Endothelial cell of umbilical vein (primary cell): Measurements from ENCODE around the gene SCIN. TPM values are rescaled to one million over a fixed set of nuclear protein-coding genes. Genes with fewer than 3 reads are reported as not detected.

Experiments
- BruUV-seq: library from RNA; stranded (reverse); fragments of 400-500 nt; replicated peaks from 2 replicates; lab custom pipeline; 2021; lab: Mats Ljungman, UMichigan
- CTCF ChIA-PET: fragments of 300-600, 350-600 bp; sonication (Branson Sonifier 250); formaldehyde crosslinking; loops from one replicate; lab custom pipeline; 2021; ENCODE audit warnings: antibody characterized with exemption, inconsistent platforms; lab: Charles Lee
- POLR2A ChIA-PET: fragments of 300-600, 350-600 bp; sonication (Branson Sonifier 250); formaldehyde crosslinking; loops from one replicate; lab custom pipeline; 2021; ENCODE audit warnings: antibody characterized with exemption, inconsistent platforms; lab: Charles Lee
- DNase-seq: peaks from one replicate; pipeline ENCODE4 v3.0.0-alpha.2; 2011; ENCODE audit warnings: low read depth, low spot score
- FAIRE-seq: peaks from 2 replicates; lab custom pipeline; 2011; peaks lifted over from hg19 to GRCh38; lab: Jason Lieb, UNC
- H2AFZ ChIP-seq: 2 replicates; pipeline ENCODE4 v1.6.0; 2012; ENCODE audit warnings: low read depth, low read length, control low read depth, inconsistent platforms
- H3K27ac ChIP-seq: 2 replicates; pipeline ENCODE4 v1.5.1; 2011; ENCODE audit warnings: low read depth, mild to moderate bottlenecking, control low read depth, low read length, moderate library complexity; ENCODE audit not compliant: insufficient read depth
- H3K27me3 ChIP-seq, 2 experiments: 2 replicates each; pipeline versions ENCODE4 v1.6.0 to v1.6.1; 2011; ENCODE audit warnings: low read length in 2 of 2, mixed read lengths in 1 of 2; ENCODE audit not compliant: control insufficient read depth in 2 of 2, insufficient read depth in 2 of 2
- H3K36me3 ChIP-seq, 2 experiments: 2 replicates in 1 of 2; 3 replicates in 1 of 2; pipeline ENCODE4 v1.5.1; 2011; ENCODE audit warnings: low read length in 2 of 2, mild to moderate bottlenecking in 1 of 2, moderate library complexity in 1 of 2; ENCODE audit not compliant: control insufficient read depth in 2 of 2, insufficient read depth in 2 of 2; ENCODE audit errors: extremely low read depth in 1 of 2
- H3K4me1 ChIP-seq: 3 replicates; pipeline ENCODE4 v1.5.1; 2011; ENCODE audit warnings: mild to moderate bottlenecking, low read length; ENCODE audit not compliant: control insufficient read depth, insufficient read depth; ENCODE audit errors: extremely low read depth
- H3K4me2 ChIP-seq: 2 replicates; pipeline ENCODE4 v1.6.1; 2011; ENCODE audit warnings: low read length, control low read depth, mixed read lengths; ENCODE audit not compliant: insufficient read depth
- H3K4me3 ChIP-seq, 3 experiments: fragments of 200-600 bp in 1 of 3; sonication (generic), shearing (Covaris generic) in 1 of 3; replicated peaks in 1 of 3; 2 replicates each; pipeline ENCODE4 v1.5.1; 2011 to 2016; ENCODE audit warnings: control low read depth in 3 of 3, low read length in 3 of 3, mild to moderate bottlenecking in 2 of 3, inconsistent platforms in 1 of 3, low read depth in 1 of 3, moderate library complexity in 1 of 3; ENCODE audit not compliant: insufficient read depth in 1 of 3
- H3K79me2 ChIP-seq: 2 replicates; pipeline ENCODE4 v1.6.0; 2012; ENCODE audit warnings: low read length, inconsistent platforms; ENCODE audit not compliant: control insufficient read depth, insufficient read depth
- H3K9ac ChIP-seq: replicated peaks from 2 replicates; pipeline ENCODE3; 2011; ENCODE audit warnings: low read length, control low read depth; ENCODE audit not compliant: insufficient read depth; ENCODE audit errors: extremely low read depth
- H3K9me1 ChIP-seq: replicated peaks from 3 replicates; pipeline ENCODE4 v1.6.0; 2011; ENCODE audit warnings: mild to moderate bottlenecking, low read length; ENCODE audit not compliant: control insufficient read depth, insufficient read depth; ENCODE audit errors: extremely low read depth
- H3K9me3 ChIP-seq: replicated peaks from 2 replicates; pipeline ENCODE4 v1.5.1; 2012; ENCODE audit warnings: low read length, inconsistent platforms; ENCODE audit not compliant: control insufficient read depth, insufficient read depth
- H4K20me1 ChIP-seq: replicated peaks from 2 replicates; pipeline ENCODE3; 2011; ENCODE audit warnings: mild to moderate bottlenecking, low read length; ENCODE audit not compliant: control insufficient read depth, insufficient read depth; ENCODE audit errors: extremely low read depth
- EZH2 ChIP-seq: IDR thresholded peaks from 2 replicates; pipeline ENCODE4 v1.6.1; 2012; ENCODE audit warnings: borderline replicate concordance, low read depth, mild to moderate bottlenecking, moderate library complexity, low read length, inconsistent platforms; ENCODE audit not compliant: severe bottlenecking
- FOS ChIP-seq: IDR thresholded peaks from 2 replicates; pipeline ENCODE4 v1.6.1; 2011; ENCODE audit warnings: mild to moderate bottlenecking, low read length, moderate library complexity, borderline replicate concordance; ENCODE audit not compliant: insufficient read depth
- GATA2 ChIP-seq: IDR thresholded peaks from 2 replicates; pipeline ENCODE4 v1.7.0; 2011; ENCODE audit warnings: low read depth, mild to moderate bottlenecking, moderate library complexity, mixed read lengths, low read length; ENCODE audit not compliant: insufficient read length, insufficient read depth
- JUN ChIP-seq: IDR thresholded peaks from 2 replicates; pipeline ENCODE4 v1.6.1; 2011; ENCODE audit warnings: borderline replicate concordance, low read depth; ENCODE audit not compliant: insufficient read length, insufficient read depth
- MYC ChIP-seq: IDR thresholded peaks from one replicate; pipeline ENCODE4 v1.6.1; 2011; ENCODE audit warnings: mild to moderate bottlenecking, low read depth, low read length
- POLR2A ChIP-seq: IDR thresholded peaks from 2 replicates; pipeline ENCODE4 v1.6.1; 2012; ENCODE audit warnings: low read depth, mild to moderate bottlenecking, control low read depth, low read length
- POLR2AphosphoS5 ChIP-seq: IDR thresholded peaks from 2 replicates; pipeline ENCODE4 v1.6.1; 2012; ENCODE audit warnings: low read depth, mild to moderate bottlenecking, control low read depth, low read length, moderate library complexity; ENCODE audit not compliant: insufficient read depth
- dilution Hi-C: fragments of 300-500 bp; cut with MboI; formaldehyde crosslinking; loops from one replicate; pipeline ENCODE4 v1.15.0; 2019; ENCODE audit warnings: low sequenced_read_pairs; ENCODE audit not compliant: extremely low pct_ligation_motif_present
- intact Hi-C: fragments of 100-400 bp; cut with micrococcal nuclease; formaldehyde crosslinking; loops from one replicate; pipeline ENCODE4 v1.10.0; 2022
- polyA plus RNA-seq, 4 experiments: library from polyadenylated mRNA; depleted of rRNA in 3 of 4; stranded (reverse) in 3 of 4; unstranded in 1 of 4; fragments of >200 nt; gene quantifications; 2 replicates each; pipeline versions ENCODE4 v1.2.1 to v1.2.3, GENCODE V29; 2011 to 2012; ENCODE audit warnings: missing spikeins in 1 of 4
- total RNA-seq: library from RNA; stranded (reverse); gene quantifications from 2 replicates; pipeline ENCODE4 v1.2.3, GENCODE V29; 2021
- TF ChIP-seq, protein P1 (sequence below): IDR thresholded peaks from 2 replicates; pipeline ENCODE4 v1.6.1; 2011; ENCODE audit not compliant: insufficient read depth, insufficient read length
- TF ChIP-seq, protein P2 (sequence below), 2 donors: IDR thresholded peaks; 1 replicate in 1 of 2; 2 replicates in 1 of 2; pipeline ENCODE4 v1.5.1; 2011; ENCODE audit warnings: low read length in 2 of 2, mild to moderate bottlenecking in 2 of 2, moderate library complexity in 2 of 2, control low read depth in 1 of 2, inconsistent platforms in 1 of 2, low read depth in 1 of 2; ENCODE audit not compliant: insufficient read depth in 1 of 2; ENCODE audit errors: extremely low read depth in 1 of 2

Gene SCIN
- total and polyA plus RNA-seq, 2 donors (not counting 3 experiments of a cell fraction or from before 2014, with no cell fraction given): 0.07 to 0.69 TPM

DNA sequence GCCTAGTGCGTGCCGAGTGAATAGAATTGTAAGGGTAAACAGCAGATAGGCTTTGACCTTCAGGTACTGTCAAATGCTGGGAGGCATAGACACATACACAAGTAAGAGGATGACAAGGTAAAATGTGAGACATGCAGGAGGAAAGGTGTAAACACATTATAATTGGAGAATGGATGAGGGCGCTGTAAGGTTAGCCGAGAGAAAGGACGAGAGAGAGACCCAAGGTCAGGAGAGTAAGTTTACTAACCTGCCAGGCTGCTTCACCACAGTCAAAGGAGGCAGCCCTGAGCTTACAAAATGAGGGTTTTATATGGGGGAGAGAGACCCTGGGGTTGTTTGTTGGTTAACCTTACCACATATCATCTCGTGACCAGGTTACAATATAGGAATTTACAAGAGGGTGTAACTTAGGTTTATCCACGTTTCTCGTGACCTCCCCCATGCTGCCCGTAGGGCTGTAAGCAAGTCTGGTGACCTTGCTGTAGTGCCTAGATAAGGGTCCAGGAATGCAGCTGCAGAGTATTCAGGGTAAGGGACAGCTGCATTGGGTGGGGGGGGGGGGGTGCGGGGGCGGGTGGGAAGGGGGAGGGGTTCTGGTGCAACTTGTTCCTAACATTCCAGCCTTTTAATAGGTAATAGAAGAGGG is 17.9 kb downstream of the SCIN start:
- no peaks in the 10 kb centered on the region for H3K79me2 ChIP-seq
- no peaks in the 10 kb centered on the region for H3K9me3 ChIP-seq
- ChIA-PET CTCF (interaction anchor here (1.4 kb wide), 1 partner anchor 20 kb away, joined by 4 read pairs; no protein-coding TSS in a partner anchor), POLR2A (no interaction called here)
- DNase-seq (no peak), FAIRE-seq (no peak)
- no peaks in the 10 kb centered on the region for H4K20me1 ChIP-seq
- H3K27me3 ChIP-seq: no peaks in the 10 kb centered on the region
- BruUV-seq: no TSS peak
- TF ChIP-seq, protein P1, sequence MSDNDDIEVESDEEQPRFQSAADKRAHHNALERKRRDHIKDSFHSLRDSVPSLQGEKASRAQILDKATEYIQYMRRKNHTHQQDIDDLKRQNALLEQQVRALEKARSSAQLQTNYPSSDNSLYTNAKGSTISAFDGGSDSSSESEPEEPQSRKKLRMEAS: no peak
- TF ChIP-seq POLR2AphosphoS5 (no peak), GATA2 (no peak), POLR2A (no peak), MYC (no peak), FOS (no peak), JUN (no peak), EZH2 (no peak)
- TF ChIP-seq, protein P2, sequence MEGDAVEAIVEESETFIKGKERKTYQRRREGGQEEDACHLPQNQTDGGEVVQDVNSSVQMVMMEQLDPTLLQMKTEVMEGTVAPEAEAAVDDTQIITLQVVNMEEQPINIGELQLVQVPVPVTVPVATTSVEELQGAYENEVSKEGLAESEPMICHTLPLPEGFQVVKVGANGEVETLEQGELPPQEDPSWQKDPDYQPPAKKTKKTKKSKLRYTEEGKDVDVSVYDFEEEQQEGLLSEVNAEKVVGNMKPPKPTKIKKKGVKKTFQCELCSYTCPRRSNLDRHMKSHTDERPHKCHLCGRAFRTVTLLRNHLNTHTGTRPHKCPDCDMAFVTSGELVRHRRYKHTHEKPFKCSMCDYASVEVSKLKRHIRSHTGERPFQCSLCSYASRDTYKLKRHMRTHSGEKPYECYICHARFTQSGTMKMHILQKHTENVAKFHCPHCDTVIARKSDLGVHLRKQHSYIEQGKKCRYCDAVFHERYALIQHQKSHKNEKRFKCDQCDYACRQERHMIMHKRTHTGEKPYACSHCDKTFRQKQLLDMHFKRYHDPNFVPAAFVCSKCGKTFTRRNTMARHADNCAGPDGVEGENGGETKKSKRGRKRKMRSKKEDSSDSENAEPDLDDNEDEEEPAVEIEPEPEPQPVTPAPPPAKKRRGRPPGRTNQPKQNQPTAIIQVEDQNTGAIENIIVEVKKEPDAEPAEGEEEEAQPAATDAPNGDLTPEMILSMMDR (IDR thresholded peaks at IDR 0.05; ENCODE audit: extremely low read depth in 1 of 2, insufficient read depth in 1 of 2, low read depth in 1 of 2, low read length in 2 of 2): no peak
- dilution Hi-C loops (no loop called here), intact Hi-C loops (no loop called here)
- no peak overlapping the region for H2AFZ ChIP-seq
- no peak overlapping the region for H3K4me3 ChIP-seq
- no peaks in the 10 kb centered on the region for H3K4me1 ChIP-seq
- no peak overlapping the region for H3K27ac ChIP-seq
- no peak overlapping the region for H3K9ac ChIP-seq
- no peaks in the 10 kb centered on the region for H3K9me1 ChIP-seq
- H3K4me2 ChIP-seq: no peak overlapping the region
- H3K36me3 ChIP-seq: no peaks in the 10 kb centered on the region
